ENCODE data around the gene F12.

- no peak for TF ChIP-seq REST (IDR thresholded peaks at IDR 0.05; ENCODE audit: low read depth)
- no peak for TF ChIP-seq CTCF (IDR thresholded peaks at IDR 0.05 in 2 of 3, conservative IDR thresholded peaks at IDR 0.05 in 1 of 3; ENCODE audit: borderline replicate concordance in 1 of 3, insufficient read depth in 1 of 3, low read depth in 2 of 3, low read length in 2 of 3)
- no peak for TF ChIP-seq POLR2AphosphoS5 (IDR thresholded peaks at IDR 0.05; ENCODE audit: low read depth, low read length)
- no peak for TF ChIP-seq POLR2A (IDR thresholded peaks at IDR 0.05; ENCODE audit: borderline replicate concordance, extremely low read depth, insufficient read depth, insufficient read length)
These were observed 12.6 kb downstream of the F12 start for GRCh38 chr5:177396807-177397206.
